ENCODE measurements around the gene ELMOD3. TPM values are rescaled to one million over a fixed set of nuclear protein-coding genes. Genes with fewer than 3 reads are reported as not detected.

The ELMOD3 gene
- total RNA-seq, 1 donor from 2014 or later, result 21.5 TPM

DNA sequence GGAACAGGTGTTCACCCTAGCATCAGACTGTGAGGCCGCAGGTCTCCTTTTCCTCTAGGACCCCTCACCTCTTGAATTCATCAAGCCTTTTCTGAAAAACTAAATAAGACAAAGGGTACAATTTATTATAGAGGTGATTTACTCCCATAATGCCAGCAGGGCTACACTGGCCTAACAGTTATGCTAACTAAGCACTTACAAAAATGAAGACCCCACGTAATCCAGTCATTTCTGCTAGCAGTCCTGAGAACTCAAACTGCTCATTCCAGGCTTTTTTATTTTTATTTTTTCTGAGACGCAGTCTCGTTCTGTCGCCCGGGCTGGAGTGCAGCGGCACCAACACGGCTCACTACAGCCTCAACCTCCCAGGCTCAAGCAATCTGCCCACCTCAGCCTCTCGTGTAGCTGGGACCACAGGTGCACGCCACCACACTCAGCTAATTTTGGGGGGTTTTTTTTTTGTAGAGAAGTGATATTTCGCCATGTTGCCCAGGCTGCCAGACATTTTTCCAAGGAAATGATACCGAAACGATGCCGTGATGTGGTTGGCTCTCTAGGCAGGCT lies 41.4 kb downstream of the ELMOD3 start:
- Histone ChIP-seq H2AFZ (replicated peaks) (no peak overlapping the region), H3K27ac (no peak overlapping the region), H3K36me3 (no peaks in the 10 kb centered on the region), H4K20me1 (ENCODE audit: low read depth) (no peaks in the 10 kb centered on the region), H3K9me3 (ENCODE audit: low read depth) (no peaks in the 10 kb centered on the region), H3K9ac (no peak overlapping the region), H3F3A (ENCODE audit: low read depth) (no peaks in the 10 kb centered on the region), H3K79me2 (ENCODE audit: low read depth) (no peaks in the 10 kb centered on the region), H3K4me1 (no peaks in the 10 kb centered on the region), H3K4me2 (no peak overlapping the region), H3K27me3 (no peaks in the 10 kb centered on the region), H3K4me3 (no peak overlapping the region)
- no peak overlapping the region for H3K4me3 Mint-ChIP-seq
- no peak overlapping the region for H3K27ac Mint-ChIP-seq
- TF ChIP-seq EZH2phosphoT487 (IDR thresholded peaks at IDR 0.05), result no peak
- TF ChIP-seq, protein P1, sequence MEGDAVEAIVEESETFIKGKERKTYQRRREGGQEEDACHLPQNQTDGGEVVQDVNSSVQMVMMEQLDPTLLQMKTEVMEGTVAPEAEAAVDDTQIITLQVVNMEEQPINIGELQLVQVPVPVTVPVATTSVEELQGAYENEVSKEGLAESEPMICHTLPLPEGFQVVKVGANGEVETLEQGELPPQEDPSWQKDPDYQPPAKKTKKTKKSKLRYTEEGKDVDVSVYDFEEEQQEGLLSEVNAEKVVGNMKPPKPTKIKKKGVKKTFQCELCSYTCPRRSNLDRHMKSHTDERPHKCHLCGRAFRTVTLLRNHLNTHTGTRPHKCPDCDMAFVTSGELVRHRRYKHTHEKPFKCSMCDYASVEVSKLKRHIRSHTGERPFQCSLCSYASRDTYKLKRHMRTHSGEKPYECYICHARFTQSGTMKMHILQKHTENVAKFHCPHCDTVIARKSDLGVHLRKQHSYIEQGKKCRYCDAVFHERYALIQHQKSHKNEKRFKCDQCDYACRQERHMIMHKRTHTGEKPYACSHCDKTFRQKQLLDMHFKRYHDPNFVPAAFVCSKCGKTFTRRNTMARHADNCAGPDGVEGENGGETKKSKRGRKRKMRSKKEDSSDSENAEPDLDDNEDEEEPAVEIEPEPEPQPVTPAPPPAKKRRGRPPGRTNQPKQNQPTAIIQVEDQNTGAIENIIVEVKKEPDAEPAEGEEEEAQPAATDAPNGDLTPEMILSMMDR (IDR thresholded peaks at IDR 0.05), result no peak
- no peak for TF ChIP-seq EZH2 (IDR thresholded peaks at IDR 0.05)
- DNase-seq (ENCODE audit: low spot score), result no peak
- no peaks in the 10 kb centered on the region for H3K4me1 Mint-ChIP-seq
- no peaks in the 10 kb centered on the region for H3K36me3 Mint-ChIP-seq
- peaks cover 6% of the 10 kb centered on the region for H3K27me3 Mint-ChIP-seq (ENCODE audit: insufficient read depth, low read depth)
- no peaks in the 10 kb centered on the region for H3K9me3 Mint-ChIP-seq

DNA sequence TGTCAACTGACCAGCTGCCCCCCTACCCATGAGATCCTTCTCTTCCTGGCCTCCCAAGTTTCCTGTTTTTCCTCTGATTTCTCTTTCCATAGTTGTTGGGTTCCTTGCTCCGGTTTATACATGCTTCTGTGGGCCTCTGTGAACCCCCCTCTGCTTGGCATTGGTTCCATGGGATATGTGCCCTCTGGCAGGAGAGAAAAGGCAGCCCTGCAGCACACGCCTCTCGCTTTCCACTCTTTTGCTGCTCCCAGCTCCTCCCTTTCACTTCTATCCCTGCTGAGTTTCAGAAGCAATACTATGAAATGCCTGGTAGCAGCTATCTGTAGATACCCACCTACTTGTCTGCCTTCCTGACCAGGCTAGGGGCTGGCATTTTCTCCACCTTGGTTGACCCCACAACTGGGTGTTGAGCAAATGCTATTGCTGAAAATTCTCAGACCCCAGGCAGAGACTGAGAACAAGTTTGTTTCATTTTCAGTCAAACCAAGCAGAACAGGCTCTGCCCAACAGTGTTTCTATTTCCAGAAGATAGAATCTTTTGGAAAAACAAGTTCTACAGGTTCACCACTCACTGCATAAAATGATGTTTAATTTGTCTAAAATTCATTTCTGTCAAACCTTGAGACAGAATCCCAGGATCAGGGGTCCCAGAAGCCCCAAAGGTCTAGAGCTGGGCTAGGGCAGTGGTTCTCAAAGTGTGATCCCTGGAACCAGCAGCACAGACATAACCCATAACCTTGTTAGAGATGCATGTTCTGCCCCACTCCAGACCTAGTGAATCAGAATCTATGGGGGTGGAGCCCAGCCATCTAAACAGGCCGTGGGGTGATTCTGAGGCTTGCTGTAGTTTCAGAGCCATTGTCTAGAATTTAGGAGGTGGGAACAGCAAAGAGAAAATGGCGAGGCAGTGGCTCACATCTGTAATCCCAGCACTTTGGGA lies 42.2 kb downstream of the ELMOD3 start:
- Mint-ChIP-seq H3K27ac (no peak overlapping the region), H3K36me3 (no peaks in the 10 kb centered on the region), H3K4me1 (no peaks in the 10 kb centered on the region), H3K9me3 (no peaks in the 10 kb centered on the region), H3K27me3 (ENCODE audit: insufficient read depth, low read depth) (peaks cover 6% of the 10 kb centered on the region), H3K4me3 (no peak overlapping the region)
- Histone ChIP-seq H3F3A (ENCODE audit: low read depth) (no peaks in the 10 kb centered on the region), H3K36me3 (no peaks in the 10 kb centered on the region), H3K9ac (no peak overlapping the region), H3K79me2 (ENCODE audit: low read depth) (no peaks in the 10 kb centered on the region), H4K20me1 (ENCODE audit: low read depth) (no peaks in the 10 kb centered on the region), H3K4me2 (no peak overlapping the region), H3K27ac (no peak overlapping the region), H3K4me3 (no peak overlapping the region), H3K27me3 (no peaks in the 10 kb centered on the region), H2AFZ (replicated peaks) (no peak overlapping the region), H3K4me1 (no peaks in the 10 kb centered on the region), H3K9me3 (ENCODE audit: low read depth) (no peaks in the 10 kb centered on the region)
- TF ChIP-seq EZH2 (IDR thresholded peaks at IDR 0.05) (no peak), EZH2phosphoT487 (IDR thresholded peaks at IDR 0.05) (no peak)
- TF ChIP-seq, protein P1 (IDR thresholded peaks at IDR 0.05), result no peak
- no peak for DNase-seq (ENCODE audit: low spot score)

DNA sequence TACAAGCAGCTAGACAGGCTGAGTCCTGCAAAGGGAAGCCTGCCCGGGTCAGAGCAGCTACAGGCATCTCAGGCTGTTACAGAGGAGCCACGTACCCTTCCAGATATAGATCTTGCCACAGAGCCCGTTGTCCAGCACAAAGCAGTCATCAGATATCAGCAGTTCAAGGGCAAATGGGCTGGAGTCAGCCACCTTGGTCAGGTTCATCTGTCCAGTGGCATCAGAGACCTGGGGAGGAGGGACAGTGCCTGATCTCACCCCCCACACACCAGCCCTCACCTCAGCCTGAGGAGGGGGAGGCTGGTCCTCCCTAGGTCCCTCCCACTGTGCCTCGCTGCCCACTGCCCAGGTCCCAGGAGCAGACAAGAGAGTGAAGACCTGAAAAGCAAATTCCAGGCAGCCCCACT lies 43.4 kb downstream of the ELMOD3 start:
- H3K4me1 ChIP-seq, result no peaks in the 10 kb centered on the region
- DNase-seq (ENCODE audit: low spot score), result no peak
- H3K9me3 Mint-ChIP-seq, result peaks cover 1% of the 10 kb centered on the region
- no peaks in the 10 kb centered on the region for H3K36me3 ChIP-seq
- H3K4me3 ChIP-seq, result no peak overlapping the region
- H3K79me2 ChIP-seq (ENCODE audit: low read depth), result no peaks in the 10 kb centered on the region
- no peak overlapping the region for H2AFZ ChIP-seq (replicated peaks)
- no peaks in the 10 kb centered on the region for H3K9me3 ChIP-seq (ENCODE audit: low read depth)
- peaks cover 6% of the 10 kb centered on the region for H3K27me3 Mint-ChIP-seq (ENCODE audit: insufficient read depth, low read depth)
- no peaks in the 10 kb centered on the region for H3F3A ChIP-seq (ENCODE audit: low read depth)
- H3K9ac ChIP-seq, result no peak overlapping the region
- H3K27ac Mint-ChIP-seq, result no peak overlapping the region
- H3K4me1 Mint-ChIP-seq, result no peaks in the 10 kb centered on the region
- no peaks in the 10 kb centered on the region for H3K36me3 Mint-ChIP-seq
- H3K4me3 Mint-ChIP-seq, result no peak overlapping the region
- no peak overlapping the region for H3K27ac ChIP-seq
- TF ChIP-seq, protein P1 (IDR thresholded peaks at IDR 0.05), result no peak
- TF ChIP-seq EZH2phosphoT487 (IDR thresholded peaks at IDR 0.05) (no peak), EZH2 (IDR thresholded peaks at IDR 0.05) (no peak)
- no peaks in the 10 kb centered on the region for H4K20me1 ChIP-seq (ENCODE audit: low read depth)
- H3K4me2 ChIP-seq, result no peak overlapping the region
- no peaks in the 10 kb centered on the region for H3K27me3 ChIP-seq
